LNCAP (cell line): ENCODE measurements around the gene TACR1.

Source experiments
- TF ChIP-seq, protein P1 (sequence below): fragments of 450-650 bp; IDR thresholded peaks from 2 replicates; pipeline ENCODE4 v1.5.1; 2017; ENCODE audit warnings: mild to moderate bottlenecking

The TACR1 gene, protein sequence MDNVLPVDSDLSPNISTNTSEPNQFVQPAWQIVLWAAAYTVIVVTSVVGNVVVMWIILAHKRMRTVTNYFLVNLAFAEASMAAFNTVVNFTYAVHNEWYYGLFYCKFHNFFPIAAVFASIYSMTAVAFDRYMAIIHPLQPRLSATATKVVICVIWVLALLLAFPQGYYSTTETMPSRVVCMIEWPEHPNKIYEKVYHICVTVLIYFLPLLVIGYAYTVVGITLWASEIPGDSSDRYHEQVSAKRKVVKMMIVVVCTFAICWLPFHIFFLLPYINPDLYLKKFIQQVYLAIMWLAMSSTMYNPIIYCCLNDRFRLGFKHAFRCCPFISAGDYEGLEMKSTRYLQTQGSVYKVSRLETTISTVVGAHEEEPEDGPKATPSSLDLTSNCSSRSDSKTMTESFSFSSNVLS

DNA sequence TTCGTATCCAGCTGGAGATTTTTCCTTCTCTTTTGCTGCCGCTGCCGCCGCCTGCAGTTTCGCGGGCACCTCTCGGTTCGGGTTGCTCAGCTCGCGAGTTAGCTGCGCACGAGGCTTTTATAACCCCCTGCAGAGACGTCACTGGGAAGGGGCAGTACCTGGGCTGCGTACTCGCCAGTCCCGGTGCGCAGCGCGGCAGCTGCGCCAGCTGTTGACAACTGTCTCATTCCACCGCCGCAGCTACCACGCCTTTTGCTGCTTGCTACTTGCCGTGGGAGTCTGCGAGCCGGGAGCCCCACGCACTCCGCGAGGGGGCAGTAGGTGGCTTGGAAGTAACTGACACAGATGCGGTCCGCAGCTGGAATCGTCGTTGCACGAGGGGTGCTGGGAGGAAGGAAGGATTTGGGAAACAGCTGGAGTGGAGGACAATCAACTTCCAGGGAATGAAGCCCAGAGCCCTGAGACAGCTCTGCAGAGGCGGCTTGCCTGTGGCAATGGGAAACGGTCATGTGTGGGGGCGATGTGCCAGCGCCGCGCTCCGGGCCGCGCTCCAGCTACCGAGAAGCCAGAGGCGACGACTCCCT, at the start of gene TACR1:
Gene TACR1, minus strand, starts transcription at position 93 of the 584 bp plus-strand sequence. CDS start 586 bp downstream, outside the sequence.
- TF ChIP-seq, protein P1, sequence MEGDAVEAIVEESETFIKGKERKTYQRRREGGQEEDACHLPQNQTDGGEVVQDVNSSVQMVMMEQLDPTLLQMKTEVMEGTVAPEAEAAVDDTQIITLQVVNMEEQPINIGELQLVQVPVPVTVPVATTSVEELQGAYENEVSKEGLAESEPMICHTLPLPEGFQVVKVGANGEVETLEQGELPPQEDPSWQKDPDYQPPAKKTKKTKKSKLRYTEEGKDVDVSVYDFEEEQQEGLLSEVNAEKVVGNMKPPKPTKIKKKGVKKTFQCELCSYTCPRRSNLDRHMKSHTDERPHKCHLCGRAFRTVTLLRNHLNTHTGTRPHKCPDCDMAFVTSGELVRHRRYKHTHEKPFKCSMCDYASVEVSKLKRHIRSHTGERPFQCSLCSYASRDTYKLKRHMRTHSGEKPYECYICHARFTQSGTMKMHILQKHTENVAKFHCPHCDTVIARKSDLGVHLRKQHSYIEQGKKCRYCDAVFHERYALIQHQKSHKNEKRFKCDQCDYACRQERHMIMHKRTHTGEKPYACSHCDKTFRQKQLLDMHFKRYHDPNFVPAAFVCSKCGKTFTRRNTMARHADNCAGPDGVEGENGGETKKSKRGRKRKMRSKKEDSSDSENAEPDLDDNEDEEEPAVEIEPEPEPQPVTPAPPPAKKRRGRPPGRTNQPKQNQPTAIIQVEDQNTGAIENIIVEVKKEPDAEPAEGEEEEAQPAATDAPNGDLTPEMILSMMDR = peak; percentile 53

DNA sequence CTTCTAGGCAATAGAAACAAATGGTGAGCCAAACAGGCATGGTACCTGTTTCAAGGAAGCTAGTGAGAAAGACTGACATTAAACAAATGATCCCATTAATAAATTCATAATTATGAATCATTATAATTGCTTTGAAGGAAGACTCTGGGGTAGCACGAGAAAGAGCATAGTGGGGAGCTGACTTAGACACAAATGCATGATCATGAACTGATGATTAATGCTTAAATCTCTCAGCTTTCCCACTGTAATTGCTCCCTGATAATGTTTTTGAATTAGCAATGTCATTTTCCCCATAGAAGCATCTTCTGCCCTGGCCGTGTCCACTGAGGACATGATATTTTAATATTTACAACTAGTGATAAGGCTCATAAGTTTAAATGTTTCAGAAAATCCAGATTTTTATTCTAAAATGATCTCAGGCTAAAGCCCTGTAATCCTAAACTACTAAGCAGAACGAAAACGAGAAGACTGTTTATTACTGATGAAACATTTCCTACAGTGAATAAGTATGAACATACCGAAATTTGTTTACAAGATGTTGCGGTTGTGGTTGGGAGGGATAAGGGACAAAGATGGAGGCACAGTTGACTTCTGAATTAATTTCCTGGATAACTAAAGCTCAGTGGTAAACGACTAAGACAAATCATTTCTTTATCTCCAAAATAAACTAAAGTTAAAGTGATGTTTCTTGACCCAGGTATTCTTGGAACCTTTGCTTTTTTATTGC, 47.3 kb upstream of the TACR1 start:
- TF ChIP-seq, protein P1 = no peak

DNA sequence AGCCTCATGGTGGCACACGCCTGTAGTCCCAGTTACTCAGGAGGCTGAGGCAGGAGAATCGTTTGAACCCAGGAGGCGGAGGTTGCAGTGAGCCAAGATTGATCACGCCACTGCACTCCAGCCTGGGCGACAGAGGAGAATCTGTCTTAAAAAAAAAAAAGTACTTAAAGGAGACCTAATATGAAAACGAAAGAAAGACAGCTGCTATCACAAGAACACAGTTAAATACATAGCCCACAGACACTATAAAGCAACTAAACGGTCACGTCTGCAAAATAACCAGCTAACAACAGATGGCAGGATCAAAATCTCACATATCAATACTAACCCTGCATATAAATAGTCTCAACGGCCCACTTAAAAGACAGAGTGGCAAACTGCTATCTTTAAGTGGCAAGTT, 43.9 kb upstream of the TACR1 start:
- TF ChIP-seq, protein P1 = no peak

DNA sequence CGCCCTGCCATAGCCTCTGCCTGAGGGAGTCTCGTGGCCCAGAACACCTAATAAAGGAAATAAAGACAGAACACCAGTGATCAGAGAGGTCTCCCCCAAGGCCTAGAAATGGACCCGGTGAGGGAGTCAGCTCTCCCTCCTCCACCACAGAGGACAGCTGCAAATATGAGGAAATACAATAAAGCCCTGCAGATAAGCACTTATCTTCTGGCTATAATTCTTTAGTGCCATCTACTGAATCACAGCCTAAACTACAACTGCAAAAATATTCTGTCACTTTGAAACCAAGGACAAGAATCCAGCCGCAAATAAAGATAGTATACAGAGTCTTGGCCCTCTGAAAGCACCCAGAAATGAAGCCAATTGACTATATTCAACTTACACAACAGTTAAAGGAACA, 42.4 kb upstream of the TACR1 start:
- TF ChIP-seq, protein P1 = peak; percentile 35; the same call in 1 of the 2 replicates

DNA sequence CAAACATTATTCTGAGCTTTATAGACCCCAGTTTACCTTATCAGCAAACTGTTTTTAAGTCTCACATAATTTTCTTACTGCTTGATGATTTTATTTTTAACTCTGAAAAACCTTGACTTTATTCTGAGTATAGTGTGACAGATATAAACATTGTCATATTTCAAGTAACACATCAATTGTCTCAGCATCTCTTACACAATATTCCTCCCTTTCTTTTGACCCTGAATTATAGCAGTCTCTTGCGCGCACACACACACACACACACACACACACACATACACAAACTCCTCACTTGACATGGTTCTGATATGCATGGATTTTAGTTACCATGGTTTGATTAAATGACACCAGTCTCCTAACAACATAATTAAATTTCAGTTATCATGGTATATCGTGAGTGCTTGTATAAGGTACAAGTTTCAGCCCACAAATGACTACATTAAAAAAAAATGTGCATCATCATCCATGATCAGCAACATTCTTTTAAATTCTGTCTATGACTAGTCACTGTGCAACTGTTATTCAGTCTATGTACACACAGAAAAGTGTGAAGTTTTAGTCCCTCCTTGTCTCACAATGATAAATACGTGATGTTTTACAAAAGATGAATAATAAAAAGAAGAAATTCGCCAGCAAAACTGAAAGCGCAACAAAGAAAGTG, 39.5 kb upstream of the TACR1 start:
- TF ChIP-seq, protein P1 = no peak

DNA sequence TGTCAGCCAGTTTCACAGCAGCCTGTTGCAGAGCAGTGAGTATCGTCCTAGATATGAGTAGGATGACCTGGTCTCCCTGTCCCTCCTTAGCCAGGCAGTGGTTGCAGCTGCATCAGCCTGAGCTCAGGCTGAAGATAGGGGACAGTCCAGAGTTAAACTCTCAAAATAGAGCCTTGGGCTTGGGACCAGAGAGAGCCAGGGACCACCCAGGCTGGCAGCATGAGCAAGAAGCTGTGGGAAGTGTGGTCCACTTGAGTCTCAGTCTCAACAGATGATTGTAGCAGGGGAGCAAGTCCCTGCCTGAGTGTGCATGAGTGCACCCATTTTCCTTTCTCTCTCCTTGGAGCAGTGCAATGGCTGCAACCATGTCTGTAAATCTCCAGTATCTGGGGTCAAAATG, 38.0 kb upstream of the TACR1 start:
- TF ChIP-seq, protein P1 = no peak

DNA sequence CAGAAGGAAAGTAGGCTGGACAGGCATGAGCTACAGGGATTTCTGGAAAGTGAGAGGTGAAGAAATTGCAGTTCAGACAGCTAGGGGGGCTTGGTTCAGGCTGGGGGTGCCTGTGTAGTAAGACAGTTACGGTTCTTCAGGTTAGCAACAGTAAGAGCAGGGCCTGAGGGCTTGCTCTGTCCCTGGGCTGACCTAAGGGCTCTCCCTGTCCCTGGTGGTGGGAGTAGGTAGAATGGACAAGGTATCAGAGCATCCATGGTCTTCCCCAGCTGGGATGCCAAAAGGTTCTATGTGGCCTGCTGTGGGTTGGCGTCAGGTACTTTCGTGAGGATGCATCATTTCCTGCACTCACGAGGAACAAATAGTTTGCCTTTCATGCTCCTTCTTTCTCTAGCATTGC, 34.6 kb upstream of the TACR1 start:
- TF ChIP-seq, protein P1 = no peak
